WTC11 (cell line): ENCODE results near the gene RECQL5.

Experiments
- CREB1 ChIP-seq: sonication (generic); formaldehyde crosslinking; IDR thresholded peaks from 2 replicates; pipeline ENCODE4 v1.8.0; 2023; ENCODE audit warnings: mild to moderate bottlenecking, missing genetic modification reagents
- CTCF ChIP-seq: fragments of 200-600 bp; IDR thresholded peaks from 2 replicates; pipeline ENCODE4 v1.8.0; 2022; ENCODE audit warnings: antibody characterized with exemption
- FOXK1 ChIP-seq: sonication (generic); formaldehyde crosslinking; IDR thresholded peaks from 2 replicates; pipeline ENCODE4 v1.8.0; 2022; ENCODE audit warnings: mild to moderate bottlenecking, moderate library complexity, missing genetic modification reagents
- TEAD4 ChIP-seq: sonication (generic); formaldehyde crosslinking; IDR thresholded peaks from 2 replicates; pipeline ENCODE4 v1.8.0; 2022; ENCODE audit warnings: mild to moderate bottlenecking, missing genetic modification reagents
- TP53 ChIP-seq: sonication (generic); formaldehyde crosslinking; IDR thresholded peaks from 2 replicates; pipeline ENCODE4 v1.8.1; 2023; ENCODE audit warnings: mild to moderate bottlenecking, missing genetic modification reagents
- USF1 ChIP-seq: sonication (generic); formaldehyde crosslinking; IDR thresholded peaks from 2 replicates; pipeline ENCODE4 v1.8.0; 2022; ENCODE audit warnings: mild to moderate bottlenecking, missing genetic modification reagents
- USF2 ChIP-seq: sonication (generic); formaldehyde crosslinking; IDR thresholded peaks from 2 replicates; pipeline ENCODE4 v1.8.1; 2023; ENCODE audit warnings: mild to moderate bottlenecking, missing genetic modification reagents, moderate library complexity
- ZBTB43 ChIP-seq: sonication (generic); formaldehyde crosslinking; IDR thresholded peaks from 2 replicates; pipeline ENCODE4 v1.8.1; 2023; ENCODE audit warnings: mild to moderate bottlenecking, missing genetic modification reagents
- ZNF121 ChIP-seq: sonication (generic); formaldehyde crosslinking; IDR thresholded peaks from 2 replicates; pipeline ENCODE4 v1.8.0; 2023; ENCODE audit warnings: missing genetic modification reagents
- ZNF281 ChIP-seq: sonication (generic); formaldehyde crosslinking; IDR thresholded peaks from 2 replicates; pipeline ENCODE4 v1.8.0; 2023; ENCODE audit warnings: mild to moderate bottlenecking, missing genetic modification reagents

- TF ChIP-seq USF1 (CRISPR knock-in tag) (no peak), CTCF (no peak), ZNF281 (CRISPR knock-in tag) (no peak), TP53 (no peak), ZBTB43 (CRISPR knock-in tag) (no peak), FOXK1 (CRISPR knock-in tag) (no peak), ZNF121 (CRISPR knock-in tag) (no peak), TEAD4 (CRISPR knock-in tag) (no peak), USF2 (CRISPR knock-in tag) (no peak), CREB1 (CRISPR knock-in tag) (no peak)
Measured at GRCh38 chr17:75684249-75684648, 17.3 kb upstream of the RECQL5 start.
